GM03348 (cell line): ENCODE measurements around the gene NNMT.
A peak's percentile ranks its signal among the peaks of the same experiment; 100 is the strongest.

Experiments used
- DNase-seq: peaks from one replicate; pipeline ENCODE4 v3.0.0; 2012; ENCODE audit warnings: low spot score

The NNMT gene

GRCh38 chr11:114263513-114264170 is 32.6 kb upstream of the NNMT start:
- no peak for DNase-seq

DNA sequence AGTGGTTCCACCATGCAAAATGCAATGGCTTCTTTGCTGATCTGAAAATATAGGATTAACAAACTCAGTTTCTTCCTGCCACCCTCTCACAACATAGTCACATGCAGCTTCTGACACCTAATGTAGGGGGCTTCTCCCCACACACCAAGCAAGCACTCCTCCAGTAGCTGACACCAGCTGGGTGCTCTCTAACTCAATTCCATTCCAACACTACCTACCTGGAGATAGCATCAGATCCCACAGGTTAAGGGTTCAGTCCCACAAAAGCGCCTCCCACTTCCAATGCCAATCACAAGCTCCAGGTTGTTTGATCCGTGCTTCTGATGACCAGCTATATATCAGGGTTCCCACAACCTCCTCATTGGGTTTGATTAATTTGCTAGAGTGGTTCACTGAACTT is 31.8 kb upstream of the NNMT start:
- DNase-seq, result no peak

DNA sequence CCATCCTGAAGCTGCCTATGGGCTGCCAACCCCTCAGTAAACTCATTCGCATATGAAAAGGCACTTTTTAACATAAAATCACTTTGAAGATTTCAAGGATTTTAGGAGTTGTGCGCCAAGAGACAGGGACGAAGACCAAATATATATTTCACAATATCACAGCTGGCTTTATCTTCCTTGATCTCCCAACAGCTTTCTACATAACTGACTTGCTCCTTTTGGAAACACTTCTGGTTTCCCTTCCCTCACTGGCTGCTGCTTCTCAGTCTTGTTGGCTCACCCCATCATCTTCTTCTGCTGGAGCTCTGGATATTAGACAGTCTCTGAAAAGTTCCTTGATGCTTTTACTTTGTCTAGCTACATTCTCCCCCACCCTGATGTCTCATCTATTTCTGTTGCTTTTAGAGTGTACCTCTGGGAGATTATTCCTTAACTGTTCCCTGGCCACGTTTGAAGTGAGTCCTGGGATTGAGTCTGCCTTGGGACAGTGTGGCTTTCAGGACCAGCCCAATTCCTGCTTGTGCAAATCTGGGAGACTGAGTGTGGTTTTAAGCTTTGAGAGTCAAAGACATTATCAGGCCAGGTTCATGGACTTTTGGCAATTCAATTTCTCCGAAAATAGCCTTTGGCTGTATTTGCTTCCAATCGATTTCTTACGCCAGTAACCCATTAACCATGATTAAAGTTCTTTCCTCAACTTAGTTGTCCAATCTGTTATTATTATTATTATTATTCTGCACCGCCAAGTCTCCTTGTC is 30.9 kb upstream of the NNMT start:
- DNase-seq, result no peak

GRCh38 chr11:114269498-114269897 is 26.7 kb upstream of the NNMT start:
- DNase-seq, result no peak

DNA sequence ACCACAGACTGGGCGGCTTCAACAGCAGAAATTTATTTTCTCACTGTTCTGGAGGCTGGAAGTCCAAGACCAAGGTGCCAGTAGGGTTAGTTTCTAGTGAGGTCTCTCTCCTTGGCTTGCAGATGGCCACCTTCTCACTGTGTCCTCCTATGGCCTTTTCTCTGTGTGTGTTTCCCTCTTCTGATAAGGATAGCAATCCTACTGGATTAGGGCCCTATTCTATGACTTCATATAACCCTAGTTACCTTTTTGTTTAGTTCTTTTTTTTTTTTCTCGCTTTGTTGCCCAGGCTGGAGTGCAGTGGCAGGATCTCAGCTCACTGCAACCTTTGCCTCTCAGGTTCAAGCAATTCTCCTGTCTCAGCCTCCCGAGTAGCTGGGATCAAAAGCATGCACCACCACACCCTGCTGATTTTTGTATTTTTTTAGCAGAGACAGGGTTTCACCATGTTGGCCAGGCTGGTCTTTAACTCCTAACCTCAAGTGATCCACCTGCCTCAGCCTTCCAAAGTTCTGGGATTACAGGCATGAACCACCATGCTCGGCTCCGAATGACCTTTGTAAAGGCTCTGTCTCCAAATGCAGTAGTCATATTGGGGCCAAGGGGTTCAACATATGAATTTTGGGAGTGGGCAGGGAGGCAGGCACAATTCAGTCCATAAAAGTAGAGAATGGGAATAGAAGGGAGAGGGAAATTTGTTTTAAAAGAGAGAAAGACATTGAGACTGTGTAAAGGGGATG is 25.5 kb upstream of the NNMT start:
- no peak for DNase-seq

- DNase-seq, result no peak
Measured at GRCh38 chr11:114271316-114271715, 24.9 kb upstream of the NNMT start.

DNA sequence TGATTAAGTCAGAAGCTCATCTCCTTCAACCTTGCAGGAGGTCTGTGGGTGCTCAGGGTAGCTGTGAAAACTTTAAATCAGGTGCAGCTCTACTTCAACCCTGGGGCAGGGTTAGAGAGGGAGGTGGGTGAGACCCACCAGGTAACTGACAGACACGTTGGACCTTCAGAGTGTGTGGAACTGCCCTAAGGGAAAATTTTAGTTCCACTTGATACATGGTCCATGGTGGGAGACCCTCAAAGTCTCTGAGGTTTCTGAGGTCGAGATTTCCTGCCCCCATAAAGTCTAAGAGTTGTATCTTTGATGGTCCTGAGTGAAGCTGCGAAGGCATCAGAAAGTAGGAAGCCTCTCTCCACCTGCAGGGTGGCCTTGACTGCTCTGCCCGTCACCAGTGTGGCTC is 23.9 kb upstream of the NNMT start:
- no peak for DNase-seq

- DNase-seq, result no peak
Measured at GRCh38 chr11:114273071-114273470, 23.1 kb upstream of the NNMT start.

DNA sequence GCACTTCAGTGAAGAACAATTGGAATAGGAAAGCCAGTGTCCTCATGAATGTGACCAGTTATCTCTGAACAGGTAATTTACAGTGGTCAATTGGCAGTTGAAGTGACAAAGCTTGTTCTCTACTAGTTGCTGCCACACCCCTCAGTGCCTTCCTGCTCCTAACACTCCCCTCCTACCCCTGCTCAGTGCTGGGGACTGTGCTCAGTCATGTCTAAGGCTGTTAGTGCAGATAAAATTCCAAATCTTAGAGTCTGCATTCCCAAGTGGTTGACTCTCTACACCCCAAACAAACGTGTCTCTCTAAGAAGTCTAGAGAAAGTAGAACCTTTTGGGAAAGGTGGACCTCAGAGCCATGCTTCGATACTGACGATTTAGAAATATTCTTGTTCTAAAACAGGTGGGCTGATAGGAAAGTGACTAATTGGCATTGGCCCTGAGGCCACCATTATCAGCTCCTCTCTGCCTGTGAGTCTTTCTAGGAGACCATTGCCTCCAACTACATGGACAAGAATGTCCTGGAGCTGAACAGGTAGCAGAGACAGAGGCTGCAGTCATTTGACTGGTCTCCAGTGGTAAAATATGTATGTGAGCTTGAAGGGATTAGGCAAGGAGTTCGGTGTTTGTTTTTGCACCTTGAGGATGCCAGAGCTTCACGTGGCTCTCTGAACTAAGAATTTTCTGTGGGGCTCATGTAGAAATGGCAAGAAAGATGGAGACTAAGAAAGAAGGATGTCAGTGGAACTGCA is 22.1 kb upstream of the NNMT start:
- DNase-seq, result no peak

DNA sequence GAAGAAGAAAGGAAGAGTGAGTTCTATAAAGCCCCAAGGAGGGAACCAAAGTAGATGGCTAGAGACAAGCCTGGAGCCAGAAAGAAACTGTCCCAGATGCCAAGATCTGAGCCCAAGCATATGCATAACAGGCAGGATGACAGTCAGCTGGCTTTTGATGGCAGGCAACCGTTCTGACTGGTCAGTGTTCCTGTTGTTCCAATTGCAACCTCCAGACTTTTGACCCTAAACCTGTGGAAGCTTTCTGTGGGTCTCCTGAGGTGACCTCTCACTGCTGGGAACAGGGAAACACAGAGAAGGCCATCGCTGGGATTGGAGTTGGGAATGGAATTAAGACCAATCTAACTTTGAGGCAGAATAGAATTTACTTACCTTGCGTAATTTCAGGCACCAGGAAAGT is 21.6 kb upstream of the NNMT start:
- DNase-seq, result no peak

GRCh38 chr11:114275280-114275679 is 20.9 kb upstream of the NNMT start:
- no peak for DNase-seq

- no peak for DNase-seq
Measured at GRCh38 chr11:114276077-114276476, 20.1 kb upstream of the NNMT start.

GRCh38 chr11:114277637-114278341 is 18.4 kb upstream of the NNMT start:
- DNase-seq, result no peak

GRCh38 chr11:114278342-114279065 is 17.7 kb upstream of the NNMT start:
- DNase-seq, result no peak

DNA sequence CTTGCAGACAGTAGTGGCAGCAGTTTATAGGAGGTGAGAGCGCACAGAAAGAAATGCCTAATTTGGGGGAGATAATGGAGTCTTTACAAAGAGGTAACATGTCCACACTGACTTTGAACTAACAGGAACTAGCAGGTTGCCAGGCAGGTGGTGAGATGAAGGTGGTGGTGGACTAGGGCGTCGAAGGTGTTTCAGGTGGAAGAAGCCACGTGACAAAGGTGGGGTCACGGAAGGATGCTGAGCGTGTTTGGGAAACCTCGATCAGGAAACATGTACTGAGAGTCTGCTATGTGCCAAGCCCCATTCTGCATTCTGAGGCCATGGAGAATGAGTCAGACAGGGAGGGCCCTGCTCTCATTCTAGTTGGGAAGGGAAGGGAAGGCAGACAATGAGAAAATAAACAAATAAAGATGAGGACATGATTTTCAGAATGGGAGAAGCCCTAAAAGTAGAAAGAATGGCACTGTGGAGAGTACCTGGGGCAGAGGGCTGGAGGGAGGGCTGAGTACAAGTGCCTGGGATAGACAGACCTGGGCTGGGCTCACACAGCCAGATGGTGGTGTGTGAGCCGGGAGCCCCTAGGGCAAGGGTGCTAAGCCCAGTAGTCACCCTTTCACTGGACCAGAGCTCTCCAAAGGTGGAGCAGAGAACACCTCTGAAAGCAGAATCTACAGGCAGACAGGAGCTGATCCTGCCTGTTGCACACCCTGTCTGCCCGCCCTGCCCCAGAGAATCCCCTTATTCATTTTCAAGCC is 16.2 kb upstream of the NNMT start:
- peak; percentile 88 for DNase-seq

GRCh38 chr11:114280696-114281095 is 15.5 kb upstream of the NNMT start:
- peak; percentile 94 for DNase-seq

- no peak for DNase-seq
Measured at GRCh38 chr11:114281388-114281956, 14.7 kb upstream of the NNMT start.

- no peak for DNase-seq
Measured at GRCh38 chr11:114282488-114282887, 13.7 kb upstream of the NNMT start.

GRCh38 chr11:114283422-114283821 is 12.8 kb upstream of the NNMT start:
- no peak for DNase-seq

GRCh38 chr11:114284021-114284420 is 12.2 kb upstream of the NNMT start:
- DNase-seq, result no peak
